ENCODE measurements around the gene ZDHHC11B. TPM values are rescaled to one million over a fixed set of nuclear protein-coding genes. Genes with fewer than 3 reads are reported as not detected.
A peak's percentile ranks its signal among the peaks of the same experiment; 100 is the strongest.
"Not testable (repeated sequence)": the region's sequence is repeated elsewhere in the genome, so short reads cannot be mapped to it uniquely, and the experiment has no call there.

The ZDHHC11B gene
- 0.05 TPM in 1 of 2 replicates, not detected in the other for polyA plus RNA-seq (2011; rRNA removed)
- 0.14 TPM in 1 of 2 replicates, not detected in the other for polyA minus RNA-seq (2011; rRNA and poly(A)+ RNA removed)

- peak within 1 kb of the TSS; percentile 35 for H3K4me3 ChIP-seq (ENCODE audit: low read depth, low read length)
- POLR2A ChIA-PET; DNase-seq (ENCODE audit: low read depth); H3K36me3 ChIP-seq (ENCODE audit: control insufficient read depth, insufficient read depth, low read length); CTCF ChIA-PET; H3K27me3 ChIP-seq (ENCODE audit: control insufficient read depth, insufficient read depth, low read length): not testable (repeated sequence)
Measured at GRCh38 chr5:784428-785177, at the start of gene ZDHHC11B. Gene ZDHHC11B (minus strand): TSS chr5:784729. CDS start chr5:766919, 17,810 bp downstream.

GRCh38 chr5:834013-834412 is 49.5 kb upstream of the ZDHHC11B start:
- DNase-seq (ENCODE audit: low read depth); POLR2A ChIA-PET; CTCF ChIA-PET: not testable (repeated sequence)

GRCh38 chr5:828194-828593 is 43.7 kb upstream of the ZDHHC11B start:
- H3K36me3 ChIP-seq (ENCODE audit: control insufficient read depth, insufficient read depth, low read length); CTCF ChIA-PET; POLR2A ChIA-PET; H3K27me3 ChIP-seq (ENCODE audit: control insufficient read depth, insufficient read depth, low read length); DNase-seq (ENCODE audit: low read depth); H3K4me3 ChIP-seq (ENCODE audit: low read depth, low read length): not testable (repeated sequence)

More at GRCh38 chr5:834013-834412, 49.5 kb upstream of the ZDHHC11B start:
- not testable (repeated sequence) for H3K36me3 ChIP-seq (ENCODE audit: control insufficient read depth, insufficient read depth, low read length); H3K27me3 ChIP-seq (ENCODE audit: control insufficient read depth, insufficient read depth, low read length); H3K4me3 ChIP-seq (ENCODE audit: low read depth, low read length)

- DNase-seq (ENCODE audit: low read depth); CTCF ChIA-PET; H3K27me3 ChIP-seq (ENCODE audit: control insufficient read depth, insufficient read depth, low read length); H3K36me3 ChIP-seq (ENCODE audit: control insufficient read depth, insufficient read depth, low read length); H3K4me3 ChIP-seq (ENCODE audit: low read depth, low read length); POLR2A ChIA-PET: not testable (repeated sequence)
Measured at GRCh38 chr5:825544-825943, 41.0 kb upstream of the ZDHHC11B start.

GRCh38 chr5:821504-821903 is 37.0 kb upstream of the ZDHHC11B start:
- DNase-seq (ENCODE audit: low read depth), result no peak
- CTCF ChIA-PET, result no interaction called here
- no peaks in the 10 kb centered on the region for H3K36me3 ChIP-seq (ENCODE audit: control insufficient read depth, insufficient read depth, low read length)
- no peaks in the 10 kb centered on the region for H3K27me3 ChIP-seq (ENCODE audit: control insufficient read depth, insufficient read depth, low read length)
- no peak for TF ChIP-seq CTCF (IDR thresholded peaks at IDR 0.05; ENCODE audit: insufficient read depth, low read depth, low read length)
- POLR2A ChIA-PET, result no interaction called here
- no peak overlapping the region for H3K4me3 ChIP-seq (ENCODE audit: low read depth, low read length)

- DNase-seq (ENCODE audit: low read depth), result no peak
- no peak overlapping the region for H3K4me3 ChIP-seq (ENCODE audit: low read depth, low read length)
- ChIA-PET CTCF (no interaction called here), POLR2A (no interaction called here)
- no peaks in the 10 kb centered on the region for H3K36me3 ChIP-seq (ENCODE audit: control insufficient read depth, insufficient read depth, low read length)
- no peak for TF ChIP-seq CTCF (IDR thresholded peaks at IDR 0.05; ENCODE audit: insufficient read depth, low read depth, low read length)
- no peaks in the 10 kb centered on the region for H3K27me3 ChIP-seq (ENCODE audit: control insufficient read depth, insufficient read depth, low read length)
Measured at GRCh38 chr5:820245-820644, 35.7 kb upstream of the ZDHHC11B start.

- ChIA-PET CTCF (no interaction called here), POLR2A (no interaction called here)
- H3K4me3 ChIP-seq (ENCODE audit: low read depth, low read length), result no peak overlapping the region
- no peak for TF ChIP-seq CTCF (IDR thresholded peaks at IDR 0.05; ENCODE audit: insufficient read depth, low read depth, low read length)
- DNase-seq (ENCODE audit: low read depth), result no peak
- H3K36me3 ChIP-seq (ENCODE audit: control insufficient read depth, insufficient read depth, low read length), result no peaks in the 10 kb centered on the region
- H3K27me3 ChIP-seq (ENCODE audit: control insufficient read depth, insufficient read depth, low read length), result no peaks in the 10 kb centered on the region
Measured at GRCh38 chr5:819078-819477, 34.5 kb upstream of the ZDHHC11B start.

All from BJ (cell line).